Bronchial smooth muscle cell (primary cell): ENCODE measurements around the gene TMEM250. TPM values are rescaled to one million over a fixed set of nuclear protein-coding genes. Genes with fewer than 3 reads are reported as not detected.

Source experiments
- total RNA-seq: library from RNA; depleted of rRNA; stranded (reverse); fragments of >200 nt; gene quantifications from 2 replicates; pipeline ENCODE4 v1.2.1, GENCODE V29; 2014

TMEM250 gene
- total RNA-seq, result 27.4 and 29.3 TPM in 2 replicates

GRCh38 chr9:136118320-136119060 lies at the start of gene TMEM250:
TSS of gene TMEM250 (minus strand) at chr9:136118875. CDS start at chr9:136116900, 1,975 bp downstream.

GRCh38 chr9:136095070-136096058 lies 23.3 kb downstream of the TMEM250 start, which contains the start of gene NACC2:
TSS of gene NACC2 (minus strand) at chr9:136095289. CDS start at chr9:136050521, 44,768 bp downstream.

Other genes starting within 250 kb of the TMEM250 start
- 15.0 and 19.7 TPM in 2 replicates for gene CAMSAP1, start 211.3 kb downstream of the TMEM250 start, total RNA-seq
- gene UBAC1, start 157.5 kb downstream of the TMEM250 start, total RNA-seq, result 31.3 and 36.7 TPM in 2 replicates
- gene NACC2, start 23.6 kb downstream of the TMEM250 start, total RNA-seq, result 11.5 and 12.9 TPM in 2 replicates
- not detected in 2 replicates for gene LHX3, start 86.3 kb upstream of the TMEM250 start, total RNA-seq
- gene QSOX2, start 126.9 kb upstream of the TMEM250 start, total RNA-seq, result 4.3 and 4.4 TPM in 2 replicates
- gene CCDC187, start 185.2 kb upstream of the TMEM250 start, total RNA-seq, result under 0.01 TPM in 2 replicates
- 70.9 and 79.5 TPM in 2 replicates for gene GPSM1, start 208.7 kb upstream of the TMEM250 start, total RNA-seq
- 14.5 and 15.6 TPM in 2 replicates for gene DNLZ, start 244.9 kb upstream of the TMEM250 start, total RNA-seq